GM20000 (cell line): ENCODE results near the gene UXS1.

Experiments
- DNase-seq: peaks from one replicate; pipeline ENCODE4 v3.0.0; 2012; ENCODE audit warnings: low spot score
- TF ChIP-seq, protein P1 (sequence below): IDR thresholded peaks from 2 replicates; pipeline ENCODE4 v1.5.1; 2012; ENCODE audit warnings: mild to moderate bottlenecking, control low read depth; ENCODE audit errors: extremely low read depth, missing control alignments

UXS1 gene

GRCh38 chr2:106127776-106128268 lies 66.3 kb downstream of the UXS1 start:
- TF ChIP-seq, protein P1, sequence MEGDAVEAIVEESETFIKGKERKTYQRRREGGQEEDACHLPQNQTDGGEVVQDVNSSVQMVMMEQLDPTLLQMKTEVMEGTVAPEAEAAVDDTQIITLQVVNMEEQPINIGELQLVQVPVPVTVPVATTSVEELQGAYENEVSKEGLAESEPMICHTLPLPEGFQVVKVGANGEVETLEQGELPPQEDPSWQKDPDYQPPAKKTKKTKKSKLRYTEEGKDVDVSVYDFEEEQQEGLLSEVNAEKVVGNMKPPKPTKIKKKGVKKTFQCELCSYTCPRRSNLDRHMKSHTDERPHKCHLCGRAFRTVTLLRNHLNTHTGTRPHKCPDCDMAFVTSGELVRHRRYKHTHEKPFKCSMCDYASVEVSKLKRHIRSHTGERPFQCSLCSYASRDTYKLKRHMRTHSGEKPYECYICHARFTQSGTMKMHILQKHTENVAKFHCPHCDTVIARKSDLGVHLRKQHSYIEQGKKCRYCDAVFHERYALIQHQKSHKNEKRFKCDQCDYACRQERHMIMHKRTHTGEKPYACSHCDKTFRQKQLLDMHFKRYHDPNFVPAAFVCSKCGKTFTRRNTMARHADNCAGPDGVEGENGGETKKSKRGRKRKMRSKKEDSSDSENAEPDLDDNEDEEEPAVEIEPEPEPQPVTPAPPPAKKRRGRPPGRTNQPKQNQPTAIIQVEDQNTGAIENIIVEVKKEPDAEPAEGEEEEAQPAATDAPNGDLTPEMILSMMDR = no peak

DNA sequence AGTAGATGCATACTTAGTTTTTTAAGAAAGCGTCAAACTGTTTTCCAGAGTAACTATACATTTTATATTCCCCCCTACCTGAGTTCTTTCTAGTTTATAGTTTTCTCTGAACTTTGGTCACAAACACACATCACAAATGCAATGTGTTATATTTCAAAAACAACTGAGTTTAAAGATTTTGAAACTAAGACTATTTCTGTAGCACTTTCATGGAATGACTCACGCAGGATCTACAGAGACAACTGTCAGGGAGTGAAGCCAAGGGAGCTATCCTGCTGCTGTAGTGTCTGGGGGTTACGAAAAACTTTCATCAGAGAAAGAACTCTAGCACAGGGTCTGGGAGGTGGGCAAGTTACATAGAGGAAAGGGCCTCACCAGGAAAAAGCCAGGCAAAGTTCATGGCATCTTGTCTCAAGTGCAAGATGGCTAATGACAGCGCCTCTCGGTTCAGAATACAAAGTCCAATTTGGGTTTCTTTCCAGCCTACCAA lies 66.8 kb downstream of the UXS1 start:
- TF ChIP-seq, protein P1 = no peak
- no peak for DNase-seq

More at GRCh38 chr2:106127776-106128268, 66.3 kb downstream of the UXS1 start:
- DNase-seq = no peak

DNA sequence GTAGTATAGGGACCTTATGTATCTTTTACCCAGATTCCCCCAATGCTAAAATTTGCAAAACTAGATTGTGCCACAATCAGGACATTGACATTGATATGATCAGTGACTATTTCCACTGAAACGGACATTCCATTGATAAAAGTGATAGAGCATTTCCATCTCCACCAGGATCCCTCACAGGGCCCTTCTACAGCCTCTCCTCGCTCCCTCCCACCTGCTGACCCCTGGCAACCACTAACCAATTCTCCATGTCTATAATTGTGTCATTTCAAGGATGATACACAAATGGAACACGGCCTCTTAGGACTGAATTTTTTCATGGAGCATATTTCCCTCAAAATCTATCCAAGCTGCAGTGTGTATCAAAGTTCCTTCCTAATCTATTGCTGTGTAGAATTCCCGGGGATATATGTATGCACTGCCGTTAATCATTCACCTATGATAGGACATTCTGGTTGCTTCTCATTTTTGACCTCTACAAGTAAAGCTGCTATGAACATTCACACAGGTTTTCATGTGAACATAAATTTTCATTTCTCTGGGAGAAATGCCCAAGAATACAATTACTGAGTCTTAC lies 67.3 kb downstream of the UXS1 start:
- no peak for DNase-seq

DNA sequence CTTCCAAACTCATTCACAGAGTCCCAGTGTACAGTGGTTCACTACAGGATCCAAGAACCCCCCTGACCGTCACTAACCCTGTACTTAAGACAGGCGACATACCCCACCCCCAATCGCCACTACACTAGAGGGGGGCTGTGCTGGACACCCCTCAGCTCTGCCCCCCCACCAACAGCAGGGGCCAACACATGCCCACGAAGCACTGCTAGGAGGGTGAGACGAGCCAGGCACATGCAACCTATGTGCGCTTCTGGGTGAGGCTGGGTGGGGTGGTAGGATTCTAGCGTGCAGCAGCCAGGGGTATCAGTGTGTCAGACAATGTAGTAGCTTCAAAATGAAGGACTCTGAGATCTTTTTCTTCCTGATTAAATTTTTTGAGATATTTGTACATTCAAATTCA lies 67.8 kb downstream of the UXS1 start:
- TF ChIP-seq, protein P1 = no peak
- no peak for DNase-seq

More for the DNA sequence above, 67.3 kb downstream of the UXS1 start:
- TF ChIP-seq, protein P1 = no peak

- TF ChIP-seq, protein P1 = no peak
- no peak for DNase-seq
Observed at GRCh38 chr2:106124905-106125549, 69.1 kb downstream of the UXS1 start.

GRCh38 chr2:106124106-106124756 lies 69.9 kb downstream of the UXS1 start:
- TF ChIP-seq, protein P1 = no peak
- no peak for DNase-seq

GRCh38 chr2:106122157-106122556 lies 71.9 kb downstream of the UXS1 start:
- TF ChIP-seq, protein P1 = no peak
- no peak for DNase-seq
